ENCODE results near the gene ZBTB7B. TPM values are rescaled to one million over a fixed set of nuclear protein-coding genes. Genes with fewer than 3 reads are reported as not detected.

Gene ZBTB7B
- total and polyA plus RNA-seq, 9 of the 15 experiments (the other 6 are each of a cell fraction or from before 2014, with no cell fraction given): 0.04 to 46.5 (median 15.2) TPM

DNA sequence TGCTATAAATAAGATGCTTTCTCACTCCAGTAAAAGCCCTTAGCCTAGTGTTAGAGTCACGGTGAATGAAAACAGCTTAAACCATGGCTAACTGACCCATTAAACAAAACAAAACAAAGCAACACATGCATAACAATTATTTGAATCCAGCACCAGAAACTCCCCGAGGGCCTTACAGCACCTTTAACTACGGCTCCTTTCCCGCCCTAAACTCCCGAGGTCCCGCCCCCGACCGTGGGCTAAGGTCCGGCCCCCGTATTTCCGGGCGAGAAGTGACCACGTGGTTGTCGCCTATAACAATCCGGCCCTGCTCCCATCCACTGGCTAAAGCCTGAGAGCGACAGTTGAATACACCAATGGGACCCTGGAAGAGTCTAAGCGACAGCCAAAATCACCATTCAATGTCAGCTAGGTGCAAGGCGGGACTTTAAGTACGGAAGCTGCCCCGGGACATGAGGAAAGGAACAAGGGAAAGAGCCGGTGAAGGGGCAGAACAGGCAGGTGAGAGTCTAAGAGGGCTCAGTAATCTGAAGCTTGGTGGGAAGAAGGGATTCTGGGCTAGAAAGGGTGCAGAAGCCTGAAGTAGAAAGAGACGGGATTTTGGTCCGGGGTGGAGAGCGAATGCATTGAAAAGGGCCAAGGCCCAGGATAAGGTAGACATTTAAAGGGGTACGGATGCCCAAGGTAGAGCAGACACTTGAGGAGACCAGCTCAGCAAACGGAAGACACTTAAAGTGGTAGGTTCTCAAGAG lies 19.5 kb upstream of the ZBTB7B start, which contains the start of gene FLAD1 (continued):
- TF ChIP-seq ZFP1 (CRISPR knock-in tag; IDR thresholded peaks at IDR 0.05) (no peak), GABPB2 (CRISPR knock-in tag; conservative IDR thresholded peaks at IDR 0.05) (no peak), POLR2H (tag; IDR thresholded peaks at IDR 0.05; ENCODE audit: low read depth) (peak; percentile 53), BCOR (IDR thresholded peaks at IDR 0.05) (no peak), DPF2 (IDR thresholded peaks at IDR 0.05) (no peak), HMGN3 (IDR thresholded peaks at IDR 0.05; ENCODE audit: borderline replicate concordance, extremely low read depth, insufficient read length, low read depth, low read length) (no peak), SAP30 (IDR thresholded peaks at IDR 0.05; ENCODE audit: borderline replicate concordance, insufficient read depth, low read depth, low read length, poor library complexity, severe bottlenecking) (peak; percentile 96), HDAC1 (IDR thresholded peaks at IDR 0.05) (peak in 1 of 2 experiments; percentile 99; a peak in 3 of 4 replicates), KLF6 (CRISPR knock-in tag; IDR thresholded peaks at IDR 0.05; ENCODE audit: borderline replicate concordance) (0 out of 2 replicates have a peak, but pooled peaks have one; percentile 48), DIDO1 (tag; IDR thresholded peaks at IDR 0.05; ENCODE audit: low read depth) (peak; percentile 65), ZNF140 (CRISPR knock-in tag; IDR thresholded peaks at IDR 0.05) (no peak), ZBTB17 (CRISPR knock-in tag; IDR thresholded peaks at IDR 0.05) (no peak)
- TF ChIP-seq, protein P1, sequence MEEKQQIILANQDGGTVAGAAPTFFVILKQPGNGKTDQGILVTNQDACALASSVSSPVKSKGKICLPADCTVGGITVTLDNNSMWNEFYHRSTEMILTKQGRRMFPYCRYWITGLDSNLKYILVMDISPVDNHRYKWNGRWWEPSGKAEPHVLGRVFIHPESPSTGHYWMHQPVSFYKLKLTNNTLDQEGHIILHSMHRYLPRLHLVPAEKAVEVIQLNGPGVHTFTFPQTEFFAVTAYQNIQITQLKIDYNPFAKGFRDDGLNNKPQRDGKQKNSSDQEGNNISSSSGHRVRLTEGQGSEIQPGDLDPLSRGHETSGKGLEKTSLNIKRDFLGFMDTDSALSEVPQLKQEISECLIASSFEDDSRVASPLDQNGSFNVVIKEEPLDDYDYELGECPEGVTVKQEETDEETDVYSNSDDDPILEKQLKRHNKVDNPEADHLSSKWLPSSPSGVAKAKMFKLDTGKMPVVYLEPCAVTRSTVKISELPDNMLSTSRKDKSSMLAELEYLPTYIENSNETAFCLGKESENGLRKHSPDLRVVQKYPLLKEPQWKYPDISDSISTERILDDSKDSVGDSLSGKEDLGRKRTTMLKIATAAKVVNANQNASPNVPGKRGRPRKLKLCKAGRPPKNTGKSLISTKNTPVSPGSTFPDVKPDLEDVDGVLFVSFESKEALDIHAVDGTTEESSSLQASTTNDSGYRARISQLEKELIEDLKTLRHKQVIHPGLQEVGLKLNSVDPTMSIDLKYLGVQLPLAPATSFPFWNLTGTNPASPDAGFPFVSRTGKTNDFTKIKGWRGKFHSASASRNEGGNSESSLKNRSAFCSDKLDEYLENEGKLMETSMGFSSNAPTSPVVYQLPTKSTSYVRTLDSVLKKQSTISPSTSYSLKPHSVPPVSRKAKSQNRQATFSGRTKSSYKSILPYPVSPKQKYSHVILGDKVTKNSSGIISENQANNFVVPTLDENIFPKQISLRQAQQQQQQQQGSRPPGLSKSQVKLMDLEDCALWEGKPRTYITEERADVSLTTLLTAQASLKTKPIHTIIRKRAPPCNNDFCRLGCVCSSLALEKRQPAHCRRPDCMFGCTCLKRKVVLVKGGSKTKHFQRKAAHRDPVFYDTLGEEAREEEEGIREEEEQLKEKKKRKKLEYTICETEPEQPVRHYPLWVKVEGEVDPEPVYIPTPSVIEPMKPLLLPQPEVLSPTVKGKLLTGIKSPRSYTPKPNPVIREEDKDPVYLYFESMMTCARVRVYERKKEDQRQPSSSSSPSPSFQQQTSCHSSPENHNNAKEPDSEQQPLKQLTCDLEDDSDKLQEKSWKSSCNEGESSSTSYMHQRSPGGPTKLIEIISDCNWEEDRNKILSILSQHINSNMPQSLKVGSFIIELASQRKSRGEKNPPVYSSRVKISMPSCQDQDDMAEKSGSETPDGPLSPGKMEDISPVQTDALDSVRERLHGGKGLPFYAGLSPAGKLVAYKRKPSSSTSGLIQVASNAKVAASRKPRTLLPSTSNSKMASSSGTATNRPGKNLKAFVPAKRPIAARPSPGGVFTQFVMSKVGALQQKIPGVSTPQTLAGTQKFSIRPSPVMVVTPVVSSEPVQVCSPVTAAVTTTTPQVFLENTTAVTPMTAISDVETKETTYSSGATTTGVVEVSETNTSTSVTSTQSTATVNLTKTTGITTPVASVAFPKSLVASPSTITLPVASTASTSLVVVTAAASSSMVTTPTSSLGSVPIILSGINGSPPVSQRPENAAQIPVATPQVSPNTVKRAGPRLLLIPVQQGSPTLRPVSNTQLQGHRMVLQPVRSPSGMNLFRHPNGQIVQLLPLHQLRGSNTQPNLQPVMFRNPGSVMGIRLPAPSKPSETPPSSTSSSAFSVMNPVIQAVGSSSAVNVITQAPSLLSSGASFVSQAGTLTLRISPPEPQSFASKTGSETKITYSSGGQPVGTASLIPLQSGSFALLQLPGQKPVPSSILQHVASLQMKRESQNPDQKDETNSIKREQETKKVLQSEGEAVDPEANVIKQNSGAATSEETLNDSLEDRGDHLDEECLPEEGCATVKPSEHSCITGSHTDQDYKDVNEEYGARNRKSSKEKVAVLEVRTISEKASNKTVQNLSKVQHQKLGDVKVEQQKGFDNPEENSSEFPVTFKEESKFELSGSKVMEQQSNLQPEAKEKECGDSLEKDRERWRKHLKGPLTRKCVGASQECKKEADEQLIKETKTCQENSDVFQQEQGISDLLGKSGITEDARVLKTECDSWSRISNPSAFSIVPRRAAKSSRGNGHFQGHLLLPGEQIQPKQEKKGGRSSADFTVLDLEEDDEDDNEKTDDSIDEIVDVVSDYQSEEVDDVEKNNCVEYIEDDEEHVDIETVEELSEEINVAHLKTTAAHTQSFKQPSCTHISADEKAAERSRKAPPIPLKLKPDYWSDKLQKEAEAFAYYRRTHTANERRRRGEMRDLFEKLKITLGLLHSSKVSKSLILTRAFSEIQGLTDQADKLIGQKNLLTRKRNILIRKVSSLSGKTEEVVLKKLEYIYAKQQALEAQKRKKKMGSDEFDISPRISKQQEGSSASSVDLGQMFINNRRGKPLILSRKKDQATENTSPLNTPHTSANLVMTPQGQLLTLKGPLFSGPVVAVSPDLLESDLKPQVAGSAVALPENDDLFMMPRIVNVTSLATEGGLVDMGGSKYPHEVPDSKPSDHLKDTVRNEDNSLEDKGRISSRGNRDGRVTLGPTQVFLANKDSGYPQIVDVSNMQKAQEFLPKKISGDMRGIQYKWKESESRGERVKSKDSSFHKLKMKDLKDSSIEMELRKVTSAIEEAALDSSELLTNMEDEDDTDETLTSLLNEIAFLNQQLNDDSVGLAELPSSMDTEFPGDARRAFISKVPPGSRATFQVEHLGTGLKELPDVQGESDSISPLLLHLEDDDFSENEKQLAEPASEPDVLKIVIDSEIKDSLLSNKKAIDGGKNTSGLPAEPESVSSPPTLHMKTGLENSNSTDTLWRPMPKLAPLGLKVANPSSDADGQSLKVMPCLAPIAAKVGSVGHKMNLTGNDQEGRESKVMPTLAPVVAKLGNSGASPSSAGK (IDR thresholded peaks at IDR 0.05): peak; percentile 94

Measured in K562 (cell line).